ENCODE results near the gene EIF4E1B.

DNA sequence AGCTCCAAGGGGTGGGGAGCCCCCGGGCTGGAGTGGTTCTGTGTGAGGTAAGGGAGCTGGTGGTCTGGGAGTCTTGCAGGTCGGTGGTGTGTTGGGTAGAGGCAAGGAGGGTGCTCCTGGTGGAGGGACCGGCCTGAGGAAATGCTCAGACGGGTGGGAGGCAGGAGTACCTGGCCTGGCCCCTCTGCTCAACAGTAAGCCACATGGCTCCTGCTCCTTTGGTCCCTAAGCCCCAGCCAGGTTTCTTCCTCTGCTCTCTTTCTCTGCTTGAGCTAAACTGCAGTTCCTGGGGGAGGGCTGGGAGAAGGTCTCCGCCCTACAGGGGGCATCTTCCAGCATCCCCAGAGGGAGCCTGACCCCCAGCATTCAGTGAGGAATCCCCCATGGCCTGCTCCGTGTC is 34.0 kb downstream of the EIF4E1B start:
- TF ChIP-seq POLR2AphosphoS5 (IDR thresholded peaks at IDR 0.05; ENCODE audit: borderline replicate concordance, low read depth, low read length) (no peak), EZH2 (IDR thresholded peaks at IDR 0.05) (no peak)

All from SK-N-MC (cell line).